Measurements from ENCODE around the gene RIPOR3.

GRCh38 chr20:50720582-50720981 is 29.2 kb upstream of the RIPOR3 start:
- no peak for TF ChIP-seq CTCF (IDR thresholded peaks at IDR 0.05)
- no peak for TF ChIP-seq POLR2A (IDR thresholded peaks at IDR 0.05)
